DND-41 (cell line): ENCODE data around the gene PSMA6.
A peak's percentile ranks its signal among the peaks of the same experiment; 100 is the strongest.

Source experiments
- ATAC-seq: fragments of 200-7000 bp; cut with Tn5 transposase; 3 replicates; pipeline ENCODE4 v1.9.1; 2021; ENCODE audit warnings: low read depth; ENCODE audit not compliant: insufficient read depth
- DNase-seq: peaks from one replicate; pipeline ENCODE4 v3.0.0-alpha.2; 2020
- H2AFZ ChIP-seq: 2 replicates; pipeline ENCODE4 v1.6.0; 2012; ENCODE audit warnings: low read depth, low read length
- H3K27ac ChIP-seq: 2 replicates; pipeline ENCODE4 v1.5.1; 2012; ENCODE audit warnings: low read length, inconsistent platforms
- H3K27me3 ChIP-seq: fragments of 200-600 bp; sonication (generic); 2 replicates; pipeline ENCODE4 v1.6.0; 2012; ENCODE audit warnings: low read length, mild to moderate bottlenecking, inconsistent platforms; ENCODE audit not compliant: insufficient read depth, poor library complexity
- H3K36me3 ChIP-seq: 2 replicates; pipeline ENCODE4 v1.5.1; 2012; ENCODE audit warnings: low read length, inconsistent platforms; ENCODE audit not compliant: insufficient read depth
- H3K4me1 ChIP-seq: 2 replicates; pipeline ENCODE4 v1.5.1; 2012; ENCODE audit warnings: mild to moderate bottlenecking, low read length; ENCODE audit not compliant: insufficient read depth
- H3K4me2 ChIP-seq: 2 replicates; pipeline ENCODE4 v1.6.0; 2012; ENCODE audit warnings: mild to moderate bottlenecking, moderate library complexity, low read length, inconsistent platforms; ENCODE audit not compliant: insufficient read depth
- H3K4me3 ChIP-seq, 2 experiments: fragments of 200-600 bp in 1 of 2; shearing (Covaris generic) in 1 of 2; 2 replicates each; pipeline ENCODE4 v1.5.1; 2012 to 2016; ENCODE audit warnings: inconsistent platforms in 2 of 2, low read length in 2 of 2, mild to moderate bottlenecking in 2 of 2, low read depth in 1 of 2, moderate library complexity in 1 of 2
- H3K79me2 ChIP-seq: 2 replicates; pipeline ENCODE4 v1.6.0; 2012; ENCODE audit warnings: low read length, inconsistent platforms; ENCODE audit not compliant: insufficient read depth
- H3K9ac ChIP-seq: 2 replicates; pipeline ENCODE4 v1.6.0; 2012; ENCODE audit warnings: low read depth, mild to moderate bottlenecking, inconsistent platforms, low read length, moderate library complexity
- H3K9me3 ChIP-seq: 2 replicates; pipeline ENCODE4 v1.5.1; 2012; ENCODE audit warnings: low read length, moderate library complexity, mild to moderate bottlenecking, inconsistent platforms; ENCODE audit not compliant: insufficient read depth, severe bottlenecking
- H4K20me1 ChIP-seq: 2 replicates; pipeline ENCODE4 v1.6.0; 2012; ENCODE audit warnings: low read length; ENCODE audit not compliant: insufficient read depth
- EZH2 ChIP-seq: IDR thresholded peaks from 3 replicates; pipeline ENCODE4 v1.6.1; 2012; ENCODE audit warnings: borderline replicate concordance, low read depth, mild to moderate bottlenecking, moderate library complexity, low read length, inconsistent platforms; ENCODE audit not compliant: severe bottlenecking
- TF ChIP-seq, protein P1 (sequence below): IDR thresholded peaks from 2 replicates; pipeline ENCODE4 v1.5.1; 2012; ENCODE audit warnings: borderline replicate concordance, low read length, moderate library complexity, mild to moderate bottlenecking; ENCODE audit not compliant: poor library complexity, severe bottlenecking; ENCODE audit errors: extremely low read depth

PSMA6 gene

DNA sequence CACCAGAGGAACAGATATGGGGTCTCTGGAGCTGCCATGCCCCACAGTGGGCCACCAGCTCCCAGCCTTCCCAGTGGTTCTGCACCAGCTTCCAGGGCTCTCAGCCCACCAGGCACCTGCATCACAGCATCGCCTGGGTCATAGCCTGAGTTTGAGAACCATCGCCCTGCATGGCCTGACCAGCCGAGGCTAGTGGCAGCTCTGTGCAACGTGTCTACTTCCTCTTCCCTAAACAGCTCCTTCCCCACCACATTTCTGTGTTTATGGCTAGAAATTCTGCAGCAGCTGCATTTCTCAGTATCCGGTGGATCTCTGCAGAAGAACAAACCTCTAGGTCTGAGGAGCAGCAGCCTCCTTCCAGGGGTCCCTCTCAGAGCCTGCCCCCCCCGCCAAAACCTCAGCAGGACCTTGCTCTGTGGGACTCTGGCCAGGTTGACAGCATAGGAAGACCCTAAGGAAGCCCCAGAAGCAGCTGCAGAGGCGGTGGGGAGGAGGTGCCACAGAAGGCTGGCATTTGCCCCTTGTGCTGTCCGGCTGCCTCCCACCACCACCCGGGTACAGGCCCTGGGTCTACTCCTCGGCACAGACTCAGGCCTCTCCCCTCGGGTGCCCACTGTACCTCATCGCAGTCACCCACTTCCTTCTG is 47.7 kb downstream of the PSMA6 start:
- Histone ChIP-seq H3K4me2 (no peak overlapping the region), H3K4me1 (peaks cover 8% of the 10 kb centered on the region; the same call in 1 of the 2 replicates), H2AFZ (no peak overlapping the region), H4K20me1 (no peaks in the 10 kb centered on the region), H3K79me2 (no peaks in the 10 kb centered on the region), H3K9ac (no peak overlapping the region), H3K4me3 (no peak overlapping the region), H3K27ac (no peak overlapping the region), H3K27me3 (no peaks in the 10 kb centered on the region), H3K9me3 (no peaks in the 10 kb centered on the region), H3K36me3 (no peaks in the 10 kb centered on the region)
- DNase-seq (no peak), ATAC-seq (no peak)
- no peak for TF ChIP-seq EZH2
- TF ChIP-seq, protein P1, sequence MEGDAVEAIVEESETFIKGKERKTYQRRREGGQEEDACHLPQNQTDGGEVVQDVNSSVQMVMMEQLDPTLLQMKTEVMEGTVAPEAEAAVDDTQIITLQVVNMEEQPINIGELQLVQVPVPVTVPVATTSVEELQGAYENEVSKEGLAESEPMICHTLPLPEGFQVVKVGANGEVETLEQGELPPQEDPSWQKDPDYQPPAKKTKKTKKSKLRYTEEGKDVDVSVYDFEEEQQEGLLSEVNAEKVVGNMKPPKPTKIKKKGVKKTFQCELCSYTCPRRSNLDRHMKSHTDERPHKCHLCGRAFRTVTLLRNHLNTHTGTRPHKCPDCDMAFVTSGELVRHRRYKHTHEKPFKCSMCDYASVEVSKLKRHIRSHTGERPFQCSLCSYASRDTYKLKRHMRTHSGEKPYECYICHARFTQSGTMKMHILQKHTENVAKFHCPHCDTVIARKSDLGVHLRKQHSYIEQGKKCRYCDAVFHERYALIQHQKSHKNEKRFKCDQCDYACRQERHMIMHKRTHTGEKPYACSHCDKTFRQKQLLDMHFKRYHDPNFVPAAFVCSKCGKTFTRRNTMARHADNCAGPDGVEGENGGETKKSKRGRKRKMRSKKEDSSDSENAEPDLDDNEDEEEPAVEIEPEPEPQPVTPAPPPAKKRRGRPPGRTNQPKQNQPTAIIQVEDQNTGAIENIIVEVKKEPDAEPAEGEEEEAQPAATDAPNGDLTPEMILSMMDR = no peak

DNA sequence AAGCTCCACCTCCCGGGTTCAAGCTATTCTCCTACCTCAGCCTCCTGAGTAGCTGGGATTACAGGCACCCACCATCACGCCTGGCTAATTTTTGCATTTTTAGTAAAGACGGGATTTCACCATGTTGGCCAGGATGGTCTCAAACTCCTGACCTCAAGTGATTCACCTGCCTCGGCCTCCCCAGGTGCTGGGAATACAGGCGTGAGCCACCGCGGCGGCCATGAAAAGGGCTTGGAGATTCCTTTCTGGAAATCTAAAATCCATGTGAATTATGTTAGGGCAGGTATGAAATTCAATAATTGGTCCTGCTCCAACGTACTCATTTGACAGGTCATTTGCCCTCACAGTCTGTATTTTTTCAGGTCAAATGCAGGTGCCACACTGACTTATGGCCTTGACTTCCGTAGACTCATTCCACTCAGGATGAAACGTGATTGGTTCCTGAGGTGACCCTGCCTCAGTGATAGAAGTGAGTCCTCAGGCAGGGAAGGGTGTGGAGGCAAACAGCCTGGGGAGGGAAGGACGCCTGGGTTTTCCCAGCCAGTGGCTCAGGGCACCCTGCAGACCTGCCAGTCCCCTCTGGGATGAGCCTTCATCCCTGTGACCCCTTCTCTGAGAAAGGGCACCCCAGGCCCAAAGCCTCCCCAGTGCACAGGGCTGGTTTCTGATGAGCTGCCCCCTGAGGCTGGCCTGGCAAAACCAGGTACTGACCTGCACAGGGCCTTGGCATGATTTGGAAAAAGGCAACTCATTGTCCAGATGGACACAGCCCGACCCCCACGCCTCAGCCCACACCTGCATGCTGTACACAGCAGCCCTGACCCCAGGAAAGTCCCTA is 48.7 kb downstream of the PSMA6 start:
- no peak overlapping the region for H3K27ac ChIP-seq
- H3K79me2 ChIP-seq = no peaks in the 10 kb centered on the region
- DNase-seq (no peak), ATAC-seq (no peak)
- no peak overlapping the region for H3K4me2 ChIP-seq
- no peaks in the 10 kb centered on the region for H3K27me3 ChIP-seq
- H4K20me1 ChIP-seq = no peaks in the 10 kb centered on the region
- H3K4me3 ChIP-seq = no peak overlapping the region
- H3K9me3 ChIP-seq = no peaks in the 10 kb centered on the region
- H2AFZ ChIP-seq = no peak overlapping the region
- TF ChIP-seq, protein P1 = no peak
- no peak for TF ChIP-seq EZH2
- peaks cover 8% of the 10 kb centered on the region; the same call in 1 of the 2 replicates for H3K4me1 ChIP-seq
- H3K36me3 ChIP-seq = no peaks in the 10 kb centered on the region
- H3K9ac ChIP-seq = no peak overlapping the region

DNA sequence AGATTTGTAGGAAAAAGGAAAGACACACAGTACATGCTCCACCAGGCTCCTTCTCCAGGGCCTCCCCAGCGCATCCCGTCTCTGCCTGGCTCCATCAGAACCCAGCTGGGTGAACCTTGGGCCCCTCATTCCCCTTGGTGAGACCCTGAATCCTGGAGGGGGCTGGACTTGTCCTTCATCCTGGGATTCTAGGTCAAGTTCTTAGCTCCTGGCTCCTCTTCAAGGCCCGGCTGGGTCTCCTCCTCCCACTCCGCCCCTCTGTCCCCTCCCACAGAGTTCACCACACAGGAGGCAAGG is 49.2 kb downstream of the PSMA6 start:
- peak; percentile 18 for ATAC-seq
- DNase-seq = no peak
- no peaks in the 10 kb centered on the region for H3K79me2 ChIP-seq
- H3K9me3 ChIP-seq = no peaks in the 10 kb centered on the region
- H3K4me2 ChIP-seq = no peak overlapping the region
- no peak for TF ChIP-seq EZH2
- TF ChIP-seq, protein P1 = no peak
- H3K4me3 ChIP-seq = no peak overlapping the region
- no peaks in the 10 kb centered on the region for H4K20me1 ChIP-seq
- H3K36me3 ChIP-seq = no peaks in the 10 kb centered on the region
- no peak overlapping the region for H3K27ac ChIP-seq
- H2AFZ ChIP-seq = no peak overlapping the region; the same call in 1 of the 2 replicates
- H3K9ac ChIP-seq = no peak overlapping the region
- no peaks in the 10 kb centered on the region for H3K27me3 ChIP-seq
- peaks cover 8% of the 10 kb centered on the region; the same call in 1 of the 2 replicates for H3K4me1 ChIP-seq
